Middle frontal gyrus (tissue), 1 donor: ENCODE results near the gene CACNA1B.
"Not testable (repeated sequence)": the region's sequence is repeated elsewhere in the genome, so short reads cannot be mapped to it uniquely, and the experiment has no call there.

ENCODE experiments used
- DNase-seq: peaks from one replicate; pipeline ENCODE4 v3.0.0-alpha.2; 2015; ENCODE audit warnings: low spot score; ENCODE audit errors: extremely low spot score

CACNA1B gene

GRCh38 chr9:138112090-138112748 lies 234.6 kb downstream of the CACNA1B start:
- DNase-seq, result no peak

GRCh38 chr9:138112791-138113600 lies 235.4 kb downstream of the CACNA1B start:
- DNase-seq, result no peak

GRCh38 chr9:138113701-138114325 lies 236.2 kb downstream of the CACNA1B start:
- not testable (repeated sequence) for DNase-seq

GRCh38 chr9:138114501-138115245 lies 237.1 kb downstream of the CACNA1B start:
- DNase-seq, result no peak

GRCh38 chr9:138115506-138115905 lies 237.9 kb downstream of the CACNA1B start:
- no peak for DNase-seq

GRCh38 chr9:138116521-138116920 lies 238.9 kb downstream of the CACNA1B start:
- DNase-seq, result no peak

GRCh38 chr9:138117101-138117750 lies 239.6 kb downstream of the CACNA1B start:
- DNase-seq, result no peak

- no peak for DNase-seq
Observed at GRCh38 chr9:138117836-138118235, 240.3 kb downstream of the CACNA1B start.

- no peak for DNase-seq
Observed at GRCh38 chr9:138118601-138119071, 241.1 kb downstream of the CACNA1B start.

- DNase-seq, result no peak
Observed at GRCh38 chr9:138119202-138120027, 241.8 kb downstream of the CACNA1B start.

- DNase-seq, result no peak
Observed at GRCh38 chr9:138120072-138120471, 242.5 kb downstream of the CACNA1B start.

- DNase-seq, result no peak
Observed at GRCh38 chr9:138120511-138121437, 243.2 kb downstream of the CACNA1B start.

GRCh38 chr9:138121438-138122050 lies 244.0 kb downstream of the CACNA1B start:
- DNase-seq, result no peak

- no peak for DNase-seq
Observed at GRCh38 chr9:138122201-138122600, 244.6 kb downstream of the CACNA1B start.

- DNase-seq, result no peak
Observed at GRCh38 chr9:138122676-138123075, 245.1 kb downstream of the CACNA1B start.

- DNase-seq, result no peak
Observed at GRCh38 chr9:138123086-138123485, 245.5 kb downstream of the CACNA1B start.

GRCh38 chr9:138126090-138126857 lies 248.7 kb downstream of the CACNA1B start:
- DNase-seq, result not testable (repeated sequence)
